Measurements from ENCODE around the gene SERPINE3.

SERPINE3 gene

DNA sequence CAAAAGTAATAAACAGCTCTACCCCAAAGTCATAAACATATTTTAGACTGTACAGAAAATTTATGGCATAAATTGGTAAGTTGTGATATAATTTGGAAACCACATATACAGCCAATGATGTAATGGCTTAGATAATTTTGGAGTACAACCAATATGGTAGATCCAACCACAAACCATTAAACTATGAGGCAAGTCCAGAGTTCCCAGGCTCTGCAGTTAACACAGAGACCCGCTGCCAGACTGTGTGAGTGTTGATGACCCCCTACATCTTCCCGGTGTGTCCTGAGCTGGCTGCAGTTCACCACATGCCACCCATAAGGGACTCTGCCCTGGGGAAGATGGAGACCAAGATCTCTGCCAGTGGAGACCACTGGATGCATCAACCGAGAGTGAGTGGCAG, 9.9 kb upstream of the SERPINE3 start:
- DNase-seq, result no peak

- no peak for DNase-seq
These were observed 8.7 kb upstream of the SERPINE3 start for GRCh38 chr13:51330791-51331190.

DNA sequence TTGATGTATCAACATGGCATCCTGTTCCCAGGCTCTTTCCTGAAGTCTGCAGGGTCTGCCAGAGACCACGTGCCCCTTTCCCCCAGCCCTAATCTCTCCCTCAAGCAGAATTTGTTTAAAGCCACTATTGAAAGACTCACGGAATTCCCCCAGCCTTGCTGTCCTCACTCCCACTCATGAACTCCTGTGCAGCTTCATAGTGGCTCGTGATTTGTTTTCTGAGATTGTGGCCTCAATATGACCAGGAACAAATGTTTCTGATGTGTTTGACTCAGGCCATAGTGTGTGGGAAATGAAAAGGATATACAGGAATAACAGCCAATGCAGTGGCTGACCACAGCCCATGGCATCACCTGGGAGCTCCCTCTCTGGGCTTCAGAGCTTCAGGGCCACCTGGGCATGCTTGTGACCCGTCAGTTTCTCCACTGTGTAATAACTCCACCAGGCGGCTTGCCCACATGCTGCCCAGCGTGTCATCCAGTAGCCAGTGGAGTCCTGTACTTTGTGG, 8.1 kb upstream of the SERPINE3 start:
- DNase-seq, result no peak

- DNase-seq, result no peak
These were observed 6.7 kb upstream of the SERPINE3 start for GRCh38 chr13:51332566-51333361.

DNA sequence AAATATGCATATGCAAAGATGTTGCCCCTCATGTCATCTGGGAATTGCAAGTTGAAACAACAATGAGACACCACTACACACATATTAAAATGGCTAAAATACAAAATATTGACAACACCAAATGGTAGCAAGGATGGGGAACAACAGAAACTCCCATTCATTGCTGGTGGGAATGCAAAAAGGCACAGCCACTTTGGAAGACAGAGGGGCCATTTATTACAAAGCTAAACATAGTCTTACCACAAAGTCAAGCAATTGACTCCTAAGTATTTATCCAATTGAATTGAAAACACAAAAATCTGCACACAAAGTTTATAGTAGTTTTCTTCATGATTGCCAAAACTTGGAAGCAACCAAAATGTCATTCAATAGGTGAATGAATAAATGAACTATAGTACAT, 6.1 kb upstream of the SERPINE3 start:
- no peak for DNase-seq

GRCh38 chr13:51333826-51334225, 5.7 kb upstream of the SERPINE3 start:
- DNase-seq, result no peak

DNA sequence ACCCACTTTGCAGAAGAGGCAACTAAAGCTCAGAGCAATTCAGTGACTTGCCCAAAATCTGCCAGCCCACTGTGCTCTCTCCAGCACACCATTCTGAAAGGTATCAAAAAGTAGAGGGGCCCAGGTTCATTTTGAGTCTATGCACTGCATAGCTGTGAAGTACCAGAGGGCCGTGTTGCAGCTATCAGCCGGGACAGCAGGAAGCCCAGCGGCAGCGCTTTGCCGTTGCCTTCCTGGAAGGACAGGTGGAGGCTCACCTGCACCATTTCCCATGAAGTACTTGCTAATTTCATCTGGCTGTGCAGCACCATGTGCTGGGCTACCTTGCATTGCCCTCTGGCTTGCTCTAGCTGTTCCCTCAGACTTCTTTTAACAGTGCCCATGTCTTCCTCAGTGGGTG, 2.7 kb upstream of the SERPINE3 start:
- no peak for DNase-seq

DNA sequence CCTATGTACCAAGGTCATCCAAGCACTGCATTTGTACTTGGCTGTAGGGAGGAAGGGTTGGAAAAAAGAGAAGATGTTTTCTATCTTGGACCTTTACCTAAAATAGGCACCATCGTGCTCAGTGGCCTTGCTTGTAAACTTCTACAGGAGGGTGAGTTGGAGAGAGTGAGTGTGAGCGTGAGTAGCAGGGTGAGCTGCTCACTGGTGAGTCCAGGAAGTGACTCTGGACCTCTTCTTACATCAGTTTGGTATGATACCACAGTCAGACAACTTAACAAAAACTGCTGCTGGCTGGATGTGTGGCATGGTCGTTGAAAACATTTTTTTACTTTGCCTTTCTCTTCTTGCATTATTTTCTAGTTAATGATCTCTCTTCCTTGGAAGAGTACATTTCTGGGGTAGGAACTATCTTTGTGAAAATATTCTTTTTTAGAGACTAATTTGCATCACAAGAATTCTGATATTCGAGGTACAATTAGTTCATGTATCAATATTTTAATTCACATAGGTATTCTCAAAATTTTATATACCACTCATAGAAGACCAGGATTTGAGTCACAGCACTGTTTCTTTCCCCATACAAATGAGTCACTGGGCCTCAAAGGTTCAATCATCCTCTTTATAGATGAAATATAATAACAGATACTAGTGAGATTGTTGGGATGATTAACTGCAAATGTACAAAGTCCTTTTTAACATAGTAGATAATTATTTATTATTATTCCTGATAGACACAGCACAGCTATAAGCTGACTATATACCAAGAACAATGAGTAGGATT, 651 bp downstream of the SERPINE3 start:
- no peak for DNase-seq

DNA sequence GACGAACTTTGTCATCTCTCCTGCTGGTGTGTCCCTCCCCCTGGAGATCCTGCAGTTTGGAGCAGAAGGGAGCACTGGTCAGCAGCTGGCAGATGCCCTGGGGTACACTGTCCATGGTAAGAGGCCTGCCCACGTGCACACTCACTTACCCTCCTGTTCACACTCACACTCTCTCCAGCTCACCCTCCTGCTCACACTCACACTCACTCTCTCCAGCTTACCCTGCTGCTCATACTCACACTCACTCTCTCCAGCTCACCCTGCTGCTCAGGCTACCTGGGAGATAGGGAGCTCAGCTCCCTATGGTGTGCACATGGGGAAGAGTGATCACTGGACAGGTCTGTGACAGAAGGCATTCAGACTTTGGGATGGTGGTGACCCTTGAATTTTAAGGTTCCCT, 1.7 kb downstream of the SERPINE3 start:
- no peak for DNase-seq

DNA sequence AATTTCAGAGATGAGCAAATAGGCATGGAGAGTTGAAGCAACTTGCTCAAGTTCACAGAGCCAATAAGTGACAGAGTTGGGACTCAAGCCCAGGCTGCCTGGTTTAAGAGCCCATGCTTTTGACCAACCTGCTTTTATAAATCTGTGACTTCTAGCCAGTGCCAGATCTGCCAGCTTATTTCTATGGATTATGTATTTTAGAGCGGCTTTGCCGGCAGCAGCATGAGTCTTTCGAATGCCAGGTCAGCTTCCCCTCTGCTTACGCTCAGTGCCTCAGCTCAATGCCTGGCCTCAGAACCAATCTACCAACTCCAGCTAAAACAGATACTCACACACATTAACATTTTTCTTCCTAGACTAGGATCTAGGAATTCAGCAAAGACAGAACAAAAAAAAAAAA, 2.3 kb downstream of the SERPINE3 start:
- no peak for DNase-seq

DNA sequence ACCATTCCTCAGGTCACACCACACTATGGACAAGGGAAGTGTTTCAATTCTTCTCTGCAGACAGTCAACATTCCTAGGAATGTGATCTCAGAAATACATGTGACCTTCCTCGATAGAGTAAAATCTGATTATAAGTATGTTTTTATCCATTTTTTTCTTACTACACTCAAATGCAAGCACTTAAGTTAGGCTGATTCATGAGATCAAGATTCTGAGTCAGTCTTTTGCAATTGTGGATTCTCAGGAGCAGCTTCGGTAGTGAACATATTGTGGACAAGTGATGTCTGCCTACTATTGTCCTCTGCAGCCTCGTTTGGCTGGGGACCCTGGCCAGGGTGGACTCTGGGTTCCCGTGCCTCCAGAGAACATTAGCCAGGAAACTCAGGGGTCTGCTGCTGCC, 3.2 kb downstream of the SERPINE3 start:
- DNase-seq, result no peak

DNA sequence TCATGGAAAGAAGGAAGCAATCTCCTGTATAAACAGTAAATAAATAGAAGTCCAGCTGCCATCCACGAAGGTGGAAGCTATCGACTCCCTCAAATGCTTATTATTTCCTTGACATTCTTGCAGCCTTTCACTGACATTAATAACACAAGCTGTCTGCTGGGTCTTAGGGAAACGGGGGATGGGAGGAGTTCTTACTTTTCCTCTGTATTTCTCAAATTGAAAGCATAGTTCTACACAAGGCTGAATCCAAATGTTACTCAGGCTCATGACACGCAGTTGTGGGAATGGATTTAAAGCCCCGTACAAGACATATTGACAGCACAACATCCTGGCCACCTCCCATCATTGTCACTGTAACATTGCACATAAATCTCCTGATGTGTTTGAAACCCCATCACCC, 4.0 kb downstream of the SERPINE3 start:
- DNase-seq, result no peak

DNA sequence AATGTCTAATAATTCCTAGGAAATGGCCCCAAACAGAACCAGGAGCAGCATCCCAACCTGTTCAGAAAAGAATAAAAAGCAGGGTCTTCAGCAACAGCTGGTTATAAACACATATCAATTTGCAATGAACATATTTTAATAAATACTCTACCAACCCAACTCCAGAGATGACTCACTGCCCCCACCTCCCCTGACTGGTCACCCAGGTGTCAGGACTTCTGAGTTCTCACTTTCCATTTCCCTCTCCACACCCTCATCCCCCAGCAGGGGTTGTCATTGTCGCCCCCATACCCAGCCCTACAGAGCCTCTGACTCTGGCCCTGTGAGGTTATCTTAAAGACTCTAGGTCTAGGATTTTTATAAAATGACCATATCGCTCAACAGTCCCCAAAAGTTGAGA, 6.9 kb downstream of the SERPINE3 start:
- DNase-seq, result no peak

DNA sequence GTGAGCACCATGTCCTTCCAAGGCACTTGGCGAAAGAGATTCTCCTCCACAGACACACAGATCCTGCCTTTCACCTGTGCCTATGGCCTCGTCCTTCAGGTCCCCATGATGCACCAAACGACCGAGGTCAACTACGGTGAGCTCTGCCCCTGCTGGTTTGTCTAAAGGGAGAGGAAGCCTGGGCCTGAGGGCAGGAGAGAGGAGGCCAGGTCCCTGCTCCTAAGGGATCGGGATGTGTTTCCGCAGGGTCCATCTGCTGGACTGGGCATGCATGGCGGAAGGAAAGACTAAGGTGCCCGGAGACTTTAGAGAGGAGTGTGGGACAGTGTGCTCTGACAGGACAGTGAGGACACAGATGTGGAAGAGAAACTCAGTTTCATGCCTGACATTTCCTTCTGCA, 7.6 kb downstream of the SERPINE3 start:
- DNase-seq, result no peak

DNA sequence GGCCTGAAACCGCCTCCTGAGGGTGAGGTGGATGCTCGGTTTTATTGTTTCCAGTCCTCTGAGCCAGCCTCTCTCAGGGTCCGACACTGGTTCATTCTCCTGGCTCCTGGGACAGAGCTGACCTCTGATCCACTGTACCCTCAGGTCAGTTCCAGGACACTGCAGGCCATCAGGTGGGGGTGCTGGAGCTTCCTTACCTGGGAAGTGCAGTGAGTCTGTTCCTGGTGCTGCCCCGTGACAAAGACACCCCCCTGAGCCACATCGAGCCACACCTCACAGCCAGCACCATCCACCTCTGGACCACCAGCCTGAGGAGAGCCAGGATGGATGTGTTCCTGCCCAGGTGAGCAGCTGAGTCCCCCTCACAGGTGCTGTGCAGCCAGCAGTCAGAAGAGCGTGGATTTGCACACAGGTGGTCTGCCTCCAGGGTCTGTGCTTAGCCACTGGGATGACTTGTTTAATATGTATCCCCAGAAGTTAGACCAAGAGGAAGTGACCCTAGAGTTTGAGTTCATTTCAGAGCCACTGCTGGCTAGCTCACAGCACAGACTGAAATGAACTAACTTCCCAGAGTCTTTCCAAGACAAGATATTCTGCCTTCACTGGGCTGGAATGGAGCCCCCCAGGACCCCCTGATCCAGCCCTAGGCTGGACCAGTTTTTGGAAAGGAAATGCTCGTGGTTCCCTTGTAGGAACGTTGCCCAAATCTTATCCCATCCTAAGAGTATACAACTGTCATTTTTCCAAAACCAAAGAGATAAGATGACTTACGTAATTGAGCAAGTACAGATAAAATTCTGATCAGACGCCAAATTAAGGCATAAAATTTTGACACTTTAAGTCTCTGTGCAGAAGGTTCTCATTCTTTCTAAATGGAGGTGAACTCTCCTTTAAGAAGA, 8.8 kb downstream of the SERPINE3 start:
- no peak for DNase-seq

DNA sequence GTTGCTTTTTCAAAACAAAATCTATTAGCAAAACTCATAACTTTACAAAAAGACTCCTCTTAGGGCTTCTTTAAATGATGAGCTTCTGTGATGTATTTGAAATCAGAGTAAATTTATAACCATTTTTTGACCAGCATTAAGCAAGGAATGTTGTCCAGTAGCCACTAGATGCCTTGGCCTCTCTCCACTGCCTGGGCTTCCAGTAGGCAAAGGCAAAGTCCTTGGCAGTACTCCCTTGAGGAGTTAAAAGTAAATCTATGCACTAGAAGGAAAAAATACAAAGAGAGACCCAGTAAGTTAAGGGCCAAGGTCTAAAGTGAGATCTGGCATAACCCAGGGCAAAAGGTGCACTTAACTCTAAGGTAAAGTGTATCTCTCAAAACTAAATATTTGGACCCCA, 9.5 kb downstream of the SERPINE3 start:
- no peak for DNase-seq

GRCh38 chr13:51355217-51355616, 15.7 kb downstream of the SERPINE3 start:
- DNase-seq, result no peak

DNA sequence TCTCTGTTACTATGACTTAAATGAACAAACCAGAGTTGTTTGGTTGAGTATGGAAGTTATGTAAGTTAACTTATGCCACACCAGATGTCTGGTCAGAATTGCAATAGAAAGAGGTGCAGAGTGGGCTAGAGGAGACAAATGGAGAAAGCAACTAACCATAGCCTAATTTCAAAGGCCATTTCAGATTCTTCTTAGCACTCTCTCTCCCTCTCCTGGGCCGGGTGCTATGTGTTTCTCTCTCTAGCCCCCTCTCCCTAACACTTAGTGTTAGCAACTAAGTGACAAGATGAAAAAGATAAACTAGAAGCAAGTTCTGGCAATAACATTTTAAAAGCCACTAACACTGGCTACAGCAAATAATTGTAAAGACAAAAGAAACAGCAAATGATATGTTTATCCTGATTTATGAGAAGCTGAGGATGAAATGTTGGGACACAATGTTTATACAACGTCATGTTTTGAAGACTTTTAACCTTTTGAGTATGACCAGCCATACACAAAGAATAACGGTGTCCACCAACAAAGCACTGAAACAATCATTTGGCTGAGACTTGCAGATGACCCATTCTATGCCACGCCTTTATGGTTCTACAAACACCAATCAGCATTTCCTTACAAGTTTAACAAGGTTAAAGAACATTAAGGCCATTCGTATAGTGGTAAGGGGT, 18.6 kb downstream of the SERPINE3 start:
- no peak for DNase-seq

- DNase-seq, result no peak
These were observed 19.9 kb downstream of the SERPINE3 start for GRCh38 chr13:51359352-51359751.

GRCh38 chr13:51360489-51360888, 21.0 kb downstream of the SERPINE3 start:
- no peak for DNase-seq

DNA sequence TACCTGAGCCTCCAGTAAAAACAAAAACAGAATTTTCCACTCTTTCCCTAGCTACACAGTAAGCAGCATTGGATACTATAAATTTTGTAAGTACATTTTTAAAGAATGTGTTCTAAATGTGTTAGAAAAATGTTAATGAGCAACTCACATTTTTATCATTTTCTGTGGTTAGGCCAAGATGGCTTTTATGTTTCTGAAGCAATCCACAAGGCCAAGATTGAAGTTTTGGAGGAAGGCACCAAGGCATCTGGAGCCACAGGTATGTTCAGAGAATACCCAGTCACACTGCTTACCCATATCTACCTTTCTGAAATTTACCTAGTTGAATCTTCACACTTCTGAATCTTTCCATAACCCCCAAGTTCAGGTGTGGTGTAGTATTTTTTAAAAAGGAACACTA, 21.6 kb downstream of the SERPINE3 start:
- DNase-seq, result no peak

GRCh38 chr13:51363625-51364024, 24.1 kb downstream of the SERPINE3 start:
- DNase-seq, result no peak

Measured in central memory CD4-positive, alpha-beta T cell (primary cell).